AG10803 (cell line): ENCODE measurements around the gene CDRT15.
"Not testable (repeated sequence)": the region's sequence is repeated elsewhere in the genome, so short reads cannot be mapped to it uniquely, and the experiment has no call there.

Experiments used
- DNase-seq: peaks from one replicate; pipeline ENCODE4 v3.0.0; 2010; ENCODE audit warnings: low read depth
- H3K4me3 ChIP-seq: 2 replicates; pipeline ENCODE4 v1.5.1; 2011; ENCODE audit warnings: mild to moderate bottlenecking, low read length, control low read depth
- TF ChIP-seq, protein P1 (sequence below): conservative IDR thresholded peaks from 2 replicates; pipeline ENCODE4 v1.5.1; 2011; ENCODE audit warnings: mild to moderate bottlenecking, low read length, control low read depth, inconsistent platforms

CDRT15 gene

GRCh38 chr17:14245629-14246028 is 9.0 kb upstream of the CDRT15 start:
- TF ChIP-seq, protein P1, sequence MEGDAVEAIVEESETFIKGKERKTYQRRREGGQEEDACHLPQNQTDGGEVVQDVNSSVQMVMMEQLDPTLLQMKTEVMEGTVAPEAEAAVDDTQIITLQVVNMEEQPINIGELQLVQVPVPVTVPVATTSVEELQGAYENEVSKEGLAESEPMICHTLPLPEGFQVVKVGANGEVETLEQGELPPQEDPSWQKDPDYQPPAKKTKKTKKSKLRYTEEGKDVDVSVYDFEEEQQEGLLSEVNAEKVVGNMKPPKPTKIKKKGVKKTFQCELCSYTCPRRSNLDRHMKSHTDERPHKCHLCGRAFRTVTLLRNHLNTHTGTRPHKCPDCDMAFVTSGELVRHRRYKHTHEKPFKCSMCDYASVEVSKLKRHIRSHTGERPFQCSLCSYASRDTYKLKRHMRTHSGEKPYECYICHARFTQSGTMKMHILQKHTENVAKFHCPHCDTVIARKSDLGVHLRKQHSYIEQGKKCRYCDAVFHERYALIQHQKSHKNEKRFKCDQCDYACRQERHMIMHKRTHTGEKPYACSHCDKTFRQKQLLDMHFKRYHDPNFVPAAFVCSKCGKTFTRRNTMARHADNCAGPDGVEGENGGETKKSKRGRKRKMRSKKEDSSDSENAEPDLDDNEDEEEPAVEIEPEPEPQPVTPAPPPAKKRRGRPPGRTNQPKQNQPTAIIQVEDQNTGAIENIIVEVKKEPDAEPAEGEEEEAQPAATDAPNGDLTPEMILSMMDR: no peak
- no peak overlapping the region for H3K4me3 ChIP-seq
- no peak for DNase-seq

- DNase-seq: no peak
- no peak overlapping the region for H3K4me3 ChIP-seq
- TF ChIP-seq, protein P1: no peak
Observed at GRCh38 chr17:14245002-14245401, 8.3 kb upstream of the CDRT15 start.

GRCh38 chr17:14239271-14239670 is 2.6 kb upstream of the CDRT15 start:
- H3K4me3 ChIP-seq, DNase-seq: not testable (repeated sequence)

DNA sequence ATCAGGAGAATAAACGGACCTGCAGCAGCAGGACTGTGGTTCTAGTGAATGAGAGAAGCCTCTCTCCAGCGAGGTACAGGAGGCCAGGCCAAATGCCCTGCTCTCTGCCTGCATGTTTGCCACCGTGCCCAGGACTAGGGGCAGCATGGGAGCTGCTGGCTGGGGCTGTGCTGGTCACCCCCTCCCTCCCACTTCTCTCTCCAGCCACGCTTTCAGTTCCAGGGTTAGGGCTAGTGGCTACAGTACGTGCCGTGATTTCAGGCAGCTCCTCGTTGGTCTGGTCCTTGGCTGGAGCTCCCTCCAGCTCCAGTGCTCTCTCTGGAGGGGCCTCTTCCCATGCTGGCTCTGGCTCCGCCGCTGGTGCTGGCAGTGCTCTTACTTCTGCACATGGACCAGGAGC is 630 bp downstream of the CDRT15 start:
- DNase-seq, H3K4me3 ChIP-seq: not testable (repeated sequence)

- H3K4me3 ChIP-seq, DNase-seq: not testable (repeated sequence)
Observed at GRCh38 chr17:14235047-14235446, 1.6 kb downstream of the CDRT15 start.

DNA sequence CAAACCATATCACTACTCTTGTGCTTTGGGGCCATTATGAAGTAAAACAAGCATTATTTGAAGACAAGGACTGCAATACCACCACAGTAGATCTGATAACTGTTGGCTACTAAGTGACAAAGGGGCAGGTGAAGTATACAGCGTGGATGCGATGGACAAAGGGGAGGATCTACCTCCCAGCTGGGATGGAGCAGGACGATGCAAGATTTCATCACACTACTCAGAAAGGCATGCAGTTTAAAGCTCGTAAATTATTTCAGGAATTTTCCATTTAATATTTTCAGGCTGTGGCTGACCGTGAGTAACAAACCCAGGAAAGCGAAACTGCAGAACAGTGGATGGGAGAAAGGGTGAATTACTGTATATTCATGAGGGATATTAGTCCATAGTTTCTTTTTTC is 5.5 kb downstream of the CDRT15 start:
- DNase-seq: peak; percentile 47
- not testable (repeated sequence) for H3K4me3 ChIP-seq

DNA sequence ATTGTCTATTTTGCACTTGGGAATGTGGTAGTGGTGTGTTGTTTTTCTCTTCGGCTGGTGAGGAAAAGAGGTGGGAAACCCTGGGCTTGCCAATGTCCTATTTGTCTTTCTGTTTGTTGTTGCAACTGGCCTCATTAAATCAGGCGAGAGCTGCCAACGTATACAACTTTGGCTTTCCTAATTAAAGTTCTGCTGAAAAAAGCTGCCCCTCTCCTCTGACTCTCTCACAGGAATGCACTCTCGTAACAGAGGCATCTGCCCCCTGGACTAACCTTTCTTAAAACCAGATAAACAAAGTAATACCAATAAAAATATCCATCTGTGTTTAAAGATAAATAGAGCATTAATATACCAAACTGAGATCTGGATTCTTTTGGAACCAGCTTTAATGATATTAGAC is 7.8 kb downstream of the CDRT15 start:
- TF ChIP-seq, protein P1: no peak
- DNase-seq: peak; percentile 76
- H3K4me3 ChIP-seq: no peak overlapping the region

DNA sequence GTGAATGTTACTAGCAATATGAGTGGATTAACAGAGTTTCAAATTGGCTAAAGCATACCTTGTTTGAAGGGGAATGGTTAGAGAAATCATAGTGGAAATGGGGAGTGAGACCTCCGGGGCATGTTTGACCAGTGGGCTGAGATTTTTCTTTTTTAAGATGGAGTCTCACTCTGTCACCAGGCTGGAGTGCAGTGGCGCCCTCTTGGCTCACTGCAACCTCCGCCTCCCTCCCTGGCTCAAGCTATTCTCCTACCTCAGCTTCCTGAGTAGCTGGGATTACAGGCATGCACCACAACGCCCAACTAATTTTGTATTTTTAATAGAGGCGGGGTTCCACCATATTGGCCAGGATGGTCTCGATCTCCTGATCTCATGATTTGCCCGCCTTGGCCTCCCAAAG is 9.6 kb downstream of the CDRT15 start:
- DNase-seq: no peak
- TF ChIP-seq, protein P1: no peak
- no peak overlapping the region for H3K4me3 ChIP-seq

- H3K4me3 ChIP-seq: no peak overlapping the region
- TF ChIP-seq, protein P1: no peak
- no peak for DNase-seq
Observed at GRCh38 chr17:14225254-14225980, 11.2 kb downstream of the CDRT15 start.
